ENCODE measurements around the gene SCARB1.

DNA sequence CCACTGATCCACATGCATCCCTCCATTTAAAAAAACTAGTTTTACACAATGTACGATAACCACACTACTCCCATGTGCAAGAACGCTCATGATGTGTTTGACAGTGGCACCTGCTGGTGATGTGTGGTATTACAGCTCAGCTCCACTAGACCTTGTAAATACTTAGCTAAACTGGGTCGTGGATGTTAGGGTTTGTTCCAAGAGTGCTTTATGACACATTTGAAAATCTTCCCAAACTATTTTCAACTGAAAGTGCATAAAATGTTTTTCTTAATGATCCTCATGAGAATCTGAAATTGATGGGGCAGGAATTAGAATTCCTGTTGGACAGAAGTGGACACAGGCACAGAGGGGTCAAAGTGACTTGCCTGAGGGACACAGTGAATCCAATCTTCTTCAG lies 99.2 kb downstream of the SCARB1 start:
- TF ChIP-seq, protein P1, sequence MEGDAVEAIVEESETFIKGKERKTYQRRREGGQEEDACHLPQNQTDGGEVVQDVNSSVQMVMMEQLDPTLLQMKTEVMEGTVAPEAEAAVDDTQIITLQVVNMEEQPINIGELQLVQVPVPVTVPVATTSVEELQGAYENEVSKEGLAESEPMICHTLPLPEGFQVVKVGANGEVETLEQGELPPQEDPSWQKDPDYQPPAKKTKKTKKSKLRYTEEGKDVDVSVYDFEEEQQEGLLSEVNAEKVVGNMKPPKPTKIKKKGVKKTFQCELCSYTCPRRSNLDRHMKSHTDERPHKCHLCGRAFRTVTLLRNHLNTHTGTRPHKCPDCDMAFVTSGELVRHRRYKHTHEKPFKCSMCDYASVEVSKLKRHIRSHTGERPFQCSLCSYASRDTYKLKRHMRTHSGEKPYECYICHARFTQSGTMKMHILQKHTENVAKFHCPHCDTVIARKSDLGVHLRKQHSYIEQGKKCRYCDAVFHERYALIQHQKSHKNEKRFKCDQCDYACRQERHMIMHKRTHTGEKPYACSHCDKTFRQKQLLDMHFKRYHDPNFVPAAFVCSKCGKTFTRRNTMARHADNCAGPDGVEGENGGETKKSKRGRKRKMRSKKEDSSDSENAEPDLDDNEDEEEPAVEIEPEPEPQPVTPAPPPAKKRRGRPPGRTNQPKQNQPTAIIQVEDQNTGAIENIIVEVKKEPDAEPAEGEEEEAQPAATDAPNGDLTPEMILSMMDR (IDR thresholded peaks at IDR 0.05) = peak in 5 of 7 experiments; percentile 36 to 56 (median 55)
- no peak for TF ChIP-seq POLR2A (IDR thresholded peaks at IDR 0.05)

Data from body of pancreas (tissue), 4 donors.